GM19239 (cell line): ENCODE data around the gene ST8SIA5.

Experiments used
- DNase-seq: peaks from one replicate; pipeline ENCODE4 v3.0.0; 2011; ENCODE audit warnings: low spot score; ENCODE audit not compliant: insufficient read length
- FAIRE-seq: peaks from 2 replicates; lab custom pipeline; 2011; peaks lifted over from hg19 to GRCh38; lab: Jason Lieb, UNC

ST8SIA5 gene

GRCh38 chr18:46678785-46679399 is 78.0 kb downstream of the ST8SIA5 start:
- FAIRE-seq = no peak

GRCh38 chr18:46678041-46678440 is 78.8 kb downstream of the ST8SIA5 start:
- FAIRE-seq = no peak

More at GRCh38 chr18:46678785-46679399, 78.0 kb downstream of the ST8SIA5 start:
- no peak for DNase-seq

GRCh38 chr18:46677611-46678010 is 79.2 kb downstream of the ST8SIA5 start:
- DNase-seq (no peak), FAIRE-seq (no peak)

More at GRCh38 chr18:46678041-46678440, 78.8 kb downstream of the ST8SIA5 start:
- DNase-seq = no peak

DNA sequence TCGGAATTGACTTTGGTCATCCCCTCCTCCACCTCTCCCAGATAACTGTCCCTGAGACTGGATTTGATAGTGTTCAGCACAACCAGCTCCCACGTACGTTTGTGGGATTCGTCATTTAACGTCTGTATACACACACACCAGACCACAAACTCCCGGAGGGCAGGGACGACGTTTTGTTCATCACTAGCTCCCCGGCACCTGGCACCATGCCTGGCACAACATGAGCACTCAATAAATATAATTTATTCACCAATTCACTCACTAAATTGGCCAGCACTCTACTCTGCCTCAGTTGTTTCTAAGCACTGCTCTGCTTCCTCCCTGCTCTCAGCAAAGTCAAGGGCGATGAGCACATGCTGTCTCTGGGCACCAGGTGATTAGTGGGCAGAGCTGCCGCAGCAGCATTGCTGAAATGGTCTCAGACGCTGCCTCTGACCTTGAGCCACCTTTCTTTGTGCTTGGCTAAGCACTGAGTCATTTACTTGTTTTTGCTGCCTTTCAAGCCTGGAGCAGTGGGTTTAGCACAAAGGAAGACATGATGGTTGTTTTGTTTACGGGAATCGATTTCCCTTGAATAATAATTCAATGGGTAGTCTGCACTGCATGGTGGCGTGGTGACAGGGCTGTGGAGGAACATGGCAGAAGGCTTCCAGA is 80.5 kb downstream of the ST8SIA5 start:
- FAIRE-seq (no peak), DNase-seq (no peak)

- FAIRE-seq (no peak), DNase-seq (no peak)
Observed at GRCh38 chr18:46675112-46675511, 81.7 kb downstream of the ST8SIA5 start.

GRCh38 chr18:46672062-46672970 is 84.5 kb downstream of the ST8SIA5 start:
- DNase-seq (no peak), FAIRE-seq (no peak)

DNA sequence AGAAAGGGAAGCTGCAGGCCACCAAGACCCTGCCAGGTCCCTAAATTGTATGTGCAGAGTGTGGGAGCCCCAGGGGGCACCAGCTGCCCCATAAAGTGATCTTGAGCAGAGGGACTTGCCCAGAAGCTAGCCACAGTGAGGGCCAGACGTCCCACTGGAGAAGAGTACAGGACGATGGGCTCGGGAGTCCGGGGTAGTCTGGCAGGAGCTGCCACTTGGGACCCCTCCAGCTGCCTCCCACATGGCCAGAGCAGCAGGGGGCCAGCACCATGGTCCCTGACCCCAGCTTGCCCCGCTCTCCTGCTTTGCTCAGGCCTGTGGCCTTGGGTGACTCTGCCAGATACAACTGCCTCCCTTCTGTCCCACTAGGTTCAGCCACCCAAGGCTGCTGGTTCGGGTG is 88.2 kb downstream of the ST8SIA5 start:
- FAIRE-seq = no peak
- DNase-seq = no peak

GRCh38 chr18:46668135-46668534 is 88.7 kb downstream of the ST8SIA5 start:
- no peak for DNase-seq
- FAIRE-seq = no peak

- no peak for DNase-seq
- no peak for FAIRE-seq
Observed at GRCh38 chr18:46663539-46663938, 93.3 kb downstream of the ST8SIA5 start.

GRCh38 chr18:46660957-46661749 is 95.7 kb downstream of the ST8SIA5 start:
- DNase-seq (no peak), FAIRE-seq (no peak)

- DNase-seq = no peak
- FAIRE-seq = no peak
Observed at GRCh38 chr18:46659484-46659883, 97.4 kb downstream of the ST8SIA5 start.

DNA sequence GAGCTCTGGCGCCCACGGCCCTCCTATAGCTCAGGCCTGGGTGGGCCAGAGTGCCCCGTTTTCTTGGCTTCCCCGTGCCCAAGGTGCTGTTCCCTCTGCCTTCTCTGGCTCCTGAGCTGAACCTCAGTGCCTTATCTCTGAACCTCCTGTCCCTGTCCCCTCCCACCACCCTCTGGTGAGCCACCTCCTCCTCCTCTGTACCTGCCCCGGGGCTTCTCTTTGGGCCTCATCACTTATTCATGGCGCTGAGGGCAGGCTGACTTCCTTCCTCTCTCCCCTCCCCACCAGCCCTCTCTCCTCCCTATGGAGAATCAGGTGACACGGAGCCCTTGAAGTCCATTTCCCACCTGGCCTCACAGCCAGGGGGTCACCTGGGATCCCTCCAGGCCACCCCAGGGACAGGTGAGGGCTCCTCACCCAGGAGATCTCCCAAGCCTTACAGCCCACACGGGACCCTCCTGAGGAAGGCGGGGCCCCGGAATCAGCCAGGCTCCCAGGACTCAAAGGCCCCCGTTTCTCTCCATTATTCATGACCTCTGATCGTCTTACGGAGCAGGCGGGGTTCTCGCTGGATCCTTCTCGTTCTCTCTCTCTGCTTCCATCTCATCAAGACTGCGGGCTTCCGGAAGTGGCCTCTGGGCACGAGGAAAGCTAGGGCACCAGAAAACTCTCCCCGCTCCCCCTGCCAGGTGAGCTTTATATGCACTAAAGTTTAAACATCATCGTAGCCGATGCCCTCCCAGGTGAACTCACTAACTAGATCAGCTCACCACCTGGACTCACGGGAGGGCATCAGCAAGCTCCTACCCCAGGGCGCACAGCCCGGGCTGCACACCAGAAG is 99.5 kb downstream of the ST8SIA5 start, which contains the start of gene LOXHD1:
TSS of gene LOXHD1 (minus strand) at position 106 of the 841 bp plus-strand sequence. CDS start 187 bp downstream, outside the sequence.
- FAIRE-seq (no peak), DNase-seq (no peak)

DNA sequence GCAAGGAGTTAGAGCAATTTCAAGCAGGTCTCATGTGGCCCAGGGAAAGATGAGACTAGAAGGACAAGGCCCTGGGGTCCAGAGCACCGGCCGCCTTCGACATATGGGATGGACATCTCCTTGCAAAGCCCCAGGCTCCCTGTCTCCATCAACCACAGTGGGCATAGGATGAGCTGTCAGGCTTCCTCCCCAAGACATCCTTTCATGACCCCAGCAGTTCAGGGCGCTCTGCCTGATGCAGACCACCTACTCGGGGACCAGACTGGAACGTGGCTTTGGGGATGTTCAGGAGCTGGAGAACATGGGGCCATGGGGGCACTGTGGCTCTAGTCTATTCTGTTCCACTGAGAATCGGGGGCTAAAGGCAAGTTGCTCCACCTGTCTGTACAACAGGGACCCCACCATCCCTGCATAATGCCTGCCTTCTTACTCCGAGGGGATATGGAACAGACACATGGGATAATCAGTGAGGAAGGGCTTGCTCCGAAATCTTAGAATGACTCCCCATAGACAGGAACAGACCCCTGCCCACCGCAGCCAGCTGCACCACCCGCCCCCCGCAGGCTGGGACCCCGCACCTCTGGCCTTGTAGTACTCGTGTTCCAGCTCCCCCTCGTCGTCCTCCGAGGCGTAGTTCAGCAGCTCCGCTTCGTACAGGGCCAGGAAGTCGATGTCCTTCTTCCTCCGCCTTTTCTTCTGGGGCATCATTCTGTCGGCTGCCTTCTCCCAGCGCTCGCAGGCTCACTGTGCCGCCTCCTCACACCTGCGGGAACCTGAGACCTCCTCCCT is 100.3 kb downstream of the ST8SIA5 start:
- FAIRE-seq = no peak

GRCh38 chr18:46652372-46652771 is 104.5 kb downstream of the ST8SIA5 start:
- DNase-seq (no peak), FAIRE-seq (no peak)

More for the DNA sequence above, 100.3 kb downstream of the ST8SIA5 start:
- no peak for DNase-seq

DNA sequence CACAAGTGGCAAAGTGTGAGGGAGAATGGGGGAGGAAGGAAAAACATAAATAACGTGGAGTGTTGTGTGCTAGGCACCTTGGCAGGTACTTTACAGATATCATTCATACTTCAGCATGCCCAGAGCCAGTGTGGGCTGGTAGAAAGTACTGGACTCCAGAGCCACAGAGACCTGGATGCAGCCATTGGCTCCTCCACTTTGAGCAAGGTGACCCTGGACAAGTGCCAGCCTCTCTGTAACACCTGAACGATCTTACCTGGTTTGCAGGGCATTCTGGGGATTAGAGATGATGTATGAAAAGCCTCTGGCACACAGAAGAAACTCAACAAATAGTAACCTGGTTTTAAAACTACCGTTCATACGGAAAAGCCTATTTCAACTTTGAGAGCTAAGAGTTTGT is 106.2 kb downstream of the ST8SIA5 start:
- DNase-seq (no peak), FAIRE-seq (no peak)

DNA sequence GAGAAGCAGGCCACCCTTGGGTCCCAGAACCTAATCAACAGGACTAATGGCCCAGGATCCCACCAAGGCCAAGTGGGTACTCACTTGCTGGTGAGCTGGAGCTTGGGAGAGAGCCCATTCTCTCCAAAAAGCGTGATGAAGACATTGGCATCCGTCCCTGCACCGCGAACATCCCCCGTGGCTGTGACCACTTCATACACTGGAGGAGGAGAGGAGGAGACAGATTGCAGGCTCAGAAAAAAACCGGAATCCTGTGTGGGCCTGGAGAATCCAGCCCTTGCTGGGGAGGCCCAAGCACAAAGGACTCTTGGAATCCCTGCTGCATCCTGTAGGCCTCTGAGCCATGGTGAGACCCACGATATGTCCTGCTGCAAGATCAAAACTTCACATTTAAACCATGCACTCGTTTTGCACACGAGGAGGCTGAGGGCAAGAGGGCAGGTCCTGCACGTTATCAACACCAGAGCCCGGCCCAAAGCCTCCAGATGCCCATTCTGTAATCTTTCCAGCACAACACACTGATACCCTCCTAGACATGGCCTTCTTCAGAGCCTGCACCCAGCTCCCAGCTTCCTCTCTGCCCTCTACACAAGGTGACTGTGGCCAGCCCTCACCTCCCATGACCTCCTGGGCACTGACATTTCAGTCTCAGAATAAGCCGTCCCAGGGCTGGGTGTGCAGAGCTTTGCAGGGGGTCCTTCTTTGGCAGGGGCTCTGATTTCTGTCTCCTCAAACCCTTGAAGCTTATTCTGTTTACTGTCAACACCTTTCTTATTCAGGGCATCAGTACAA is 107.6 kb downstream of the ST8SIA5 start:
- DNase-seq (no peak), FAIRE-seq (no peak)

GRCh38 chr18:46646468-46646867 is 110.4 kb downstream of the ST8SIA5 start:
- no peak for DNase-seq
- FAIRE-seq = no peak

- FAIRE-seq (no peak), DNase-seq (no peak)
Observed at GRCh38 chr18:46642561-46642960, 114.3 kb downstream of the ST8SIA5 start.
